HL-60/S4 treated with retinoic acid at 250 ng/mL for 4 days and 3 days (cell line): ENCODE results near the gene MAGI3.
"Not testable (repeated sequence)": the region's sequence is repeated elsewhere in the genome, so short reads cannot be mapped to it uniquely, and the experiment has no call there.

Source experiments
- in situ Hi-C: fragments of 300-500 bp; cut with MboI; formaldehyde crosslinking; loops from 2 replicates; pipeline ENCODE4 v1.7.0; 2022; ENCODE audit warnings: low sequenced_read_pairs

The MAGI3 gene

DNA sequence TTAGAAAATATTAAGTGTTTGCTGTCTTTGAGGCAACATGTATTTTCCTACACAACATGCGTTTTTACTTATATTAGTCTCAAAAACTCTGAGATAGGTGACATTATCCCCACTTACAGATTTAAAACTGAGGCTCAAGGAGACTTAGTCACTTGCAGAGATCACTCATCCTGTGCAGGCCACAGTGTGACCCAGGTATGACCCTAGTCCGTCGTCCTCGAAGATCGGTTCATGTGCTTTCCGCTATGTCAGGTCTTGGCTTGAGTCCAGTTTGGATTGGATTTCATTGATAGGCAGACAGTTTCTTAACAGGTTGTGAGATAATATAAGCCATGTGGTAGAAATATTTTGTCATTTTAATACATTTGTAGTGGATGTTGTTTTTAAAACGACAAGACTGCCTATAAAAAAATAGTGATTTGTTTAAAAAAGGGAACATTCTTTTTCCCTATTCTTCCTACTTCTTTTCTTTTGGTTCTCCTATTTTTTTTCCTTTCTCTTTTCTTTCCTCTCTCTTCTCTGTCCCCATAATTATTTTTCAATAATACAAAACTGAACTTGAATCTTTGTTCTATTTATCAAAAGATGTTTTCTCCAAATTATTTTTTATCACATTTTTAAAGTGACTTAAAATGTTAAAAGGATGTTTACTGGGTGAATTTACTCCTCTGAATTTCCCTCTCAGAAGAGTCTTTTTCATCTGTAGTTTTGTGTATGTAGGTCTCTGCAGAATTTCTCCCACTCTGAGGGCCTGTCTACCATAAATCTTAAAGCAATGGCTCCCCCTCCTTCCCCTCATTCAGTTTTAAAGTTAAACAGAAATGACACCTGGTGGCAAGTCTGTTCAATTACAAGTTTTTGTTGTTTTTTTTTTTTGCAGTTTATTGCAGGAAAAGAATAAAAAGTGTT lies 287.2 kb downstream of the MAGI3 start:
- in situ Hi-C loops = loop anchor here (25.0 kb wide), 2 partner anchors 540 to 940 kb away; no protein-coding TSS in a partner anchor

GRCh38 chr1:113678159-113678469 lies 287.8 kb downstream of the MAGI3 start:
- in situ Hi-C loops = loop anchor here (25.0 kb wide), 2 partner anchors 541 to 941 kb away; no protein-coding TSS in a partner anchor

- in situ Hi-C loops = loop anchor here (25.0 kb wide), 2 partner anchors 544 to 944 kb away; no protein-coding TSS in a partner anchor
Observed at GRCh38 chr1:113681596-113682337, 291.5 kb downstream of the MAGI3 start.

DNA sequence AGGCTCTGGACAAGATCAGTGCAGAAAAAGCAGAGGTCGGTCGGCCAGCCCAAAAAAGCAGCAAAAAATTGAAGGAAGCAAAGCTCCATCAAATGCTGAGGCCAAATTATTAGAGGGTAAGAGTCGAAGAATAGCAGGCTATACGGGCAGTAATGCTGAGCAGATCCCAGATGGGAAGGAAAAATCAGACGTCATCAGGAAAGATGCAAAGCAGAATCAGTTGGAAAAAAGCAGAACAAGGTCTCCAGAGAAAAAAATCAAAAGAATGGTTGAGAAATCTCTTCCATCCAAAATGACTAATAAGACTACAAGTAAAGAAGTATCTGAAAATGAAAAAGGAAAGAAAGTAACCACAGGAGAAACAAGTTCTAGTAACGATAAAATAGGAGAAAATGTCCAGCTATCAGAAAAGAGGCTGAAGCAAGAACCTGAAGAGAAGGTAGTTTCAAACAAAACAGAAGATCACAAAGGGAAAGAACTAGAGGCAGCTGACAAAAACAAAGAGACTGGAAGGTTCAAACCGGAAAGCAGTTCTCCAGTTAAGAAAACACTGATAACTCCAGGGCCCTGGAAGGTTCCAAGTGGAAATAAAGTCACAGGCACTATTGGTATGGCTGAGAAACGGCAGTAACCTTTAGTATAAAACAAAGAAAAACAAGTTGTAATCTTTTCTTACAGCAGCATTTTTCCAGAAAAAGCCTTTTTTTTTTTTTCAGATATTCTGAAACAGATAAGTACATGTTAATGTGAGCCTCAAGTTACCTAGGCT lies 293.3 kb downstream of the MAGI3 start:
- in situ Hi-C loops = loop anchor here (25.0 kb wide), 2 partner anchors 546 to 946 kb away; no protein-coding TSS in a partner anchor

DNA sequence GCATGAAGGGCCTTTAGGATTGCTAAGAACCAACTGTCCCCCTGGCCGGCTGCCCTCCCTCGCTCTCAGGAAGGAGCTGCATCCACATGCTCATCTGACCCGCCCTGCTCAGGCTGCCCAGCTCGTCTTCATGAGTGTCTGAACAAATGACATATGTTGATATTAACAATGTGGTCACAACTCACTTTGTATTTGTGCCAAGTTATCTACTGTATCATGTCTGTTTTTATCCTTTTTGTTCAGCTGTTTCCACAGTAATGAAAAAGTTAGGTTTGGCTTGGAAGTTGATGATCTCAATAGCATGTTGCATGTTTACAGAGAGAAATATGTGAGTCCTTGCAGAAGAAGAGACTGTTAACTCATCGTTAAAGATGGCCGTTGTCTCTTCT lies 293.8 kb downstream of the MAGI3 start:
- in situ Hi-C loops = loop anchor here (25.0 kb wide), 2 partner anchors 547 to 947 kb away; no protein-coding TSS in a partner anchor

- in situ Hi-C loops = loop anchor here (25.0 kb wide), 2 partner anchors 550 to 950 kb away; no protein-coding TSS in a partner anchor
Observed at GRCh38 chr1:113686891-113687618, 296.7 kb downstream of the MAGI3 start.

DNA sequence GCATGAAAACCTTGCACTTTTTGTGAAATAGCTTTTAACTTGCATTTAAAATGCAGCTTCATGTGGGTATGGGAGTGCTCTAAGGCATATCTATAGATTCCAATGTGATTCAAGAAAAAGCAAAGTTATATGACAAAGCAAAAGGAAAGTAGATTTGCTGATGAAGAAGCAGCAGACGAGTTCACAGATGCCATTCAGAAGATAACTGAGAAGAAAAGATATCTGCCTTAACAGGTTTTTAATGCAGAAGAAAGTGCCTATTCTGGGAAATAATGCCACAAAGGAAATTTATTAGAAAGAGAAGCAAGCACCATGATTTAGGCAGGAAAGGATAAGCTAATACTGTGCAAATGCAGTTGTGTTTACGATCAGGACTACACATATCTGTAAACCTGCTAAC lies 300.9 kb downstream of the MAGI3 start:
- in situ Hi-C loops = loop anchor here (25.0 kb wide), 2 partner anchors 554 to 954 kb away; no protein-coding TSS in a partner anchor

DNA sequence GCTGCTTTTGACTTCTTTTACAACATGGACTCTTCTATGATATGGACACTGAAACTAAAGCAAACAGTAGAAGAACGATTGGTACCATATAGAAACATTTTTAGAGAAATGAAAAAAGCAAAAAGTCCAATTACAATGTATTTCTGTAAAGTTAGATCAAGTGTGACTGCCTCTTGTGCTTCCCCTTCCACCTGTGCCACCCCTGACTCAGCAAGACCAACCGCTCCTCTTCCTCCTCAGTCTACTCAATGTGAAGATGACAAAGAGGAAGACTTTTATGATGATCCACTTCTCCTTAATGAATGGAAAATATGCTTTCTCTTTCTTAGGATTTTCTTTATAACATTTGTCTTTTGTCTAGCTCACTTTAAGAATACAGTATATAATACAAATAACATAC lies 302.0 kb downstream of the MAGI3 start:
- in situ Hi-C loops = loop anchor here (25.0 kb wide), 2 partner anchors 555 to 955 kb away; no protein-coding TSS in a partner anchor

DNA sequence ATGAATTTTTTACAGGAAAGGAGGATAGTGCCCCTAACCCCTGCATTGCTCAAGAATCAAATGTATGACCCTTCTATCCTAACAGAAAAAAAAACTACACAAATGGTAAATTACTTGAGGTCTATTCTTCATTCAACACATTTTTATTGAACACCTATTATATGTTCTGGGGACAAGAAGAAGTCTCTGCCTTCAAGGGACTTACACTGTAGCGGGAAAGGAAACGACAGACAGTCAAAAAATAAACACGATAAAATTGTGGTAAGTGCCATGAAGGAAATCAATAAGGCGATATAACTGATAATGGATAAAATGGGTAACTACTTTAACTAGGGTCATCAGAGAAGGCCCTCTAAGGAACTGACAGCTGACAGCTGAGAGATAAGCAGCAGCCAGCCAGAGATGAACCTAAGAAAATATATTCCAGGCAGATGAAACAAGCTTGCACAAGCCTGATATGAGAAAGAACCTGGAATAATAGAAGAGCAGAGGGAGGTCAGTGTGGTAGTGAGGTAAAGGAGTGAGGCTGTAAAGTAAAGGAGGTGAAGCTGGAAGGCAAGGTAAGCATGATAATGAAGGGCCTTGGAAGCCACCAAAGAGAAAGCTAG lies 302.6 kb downstream of the MAGI3 start:
- in situ Hi-C loops = loop anchor here (25.0 kb wide), 2 partner anchors 556 to 956 kb away; no protein-coding TSS in a partner anchor

DNA sequence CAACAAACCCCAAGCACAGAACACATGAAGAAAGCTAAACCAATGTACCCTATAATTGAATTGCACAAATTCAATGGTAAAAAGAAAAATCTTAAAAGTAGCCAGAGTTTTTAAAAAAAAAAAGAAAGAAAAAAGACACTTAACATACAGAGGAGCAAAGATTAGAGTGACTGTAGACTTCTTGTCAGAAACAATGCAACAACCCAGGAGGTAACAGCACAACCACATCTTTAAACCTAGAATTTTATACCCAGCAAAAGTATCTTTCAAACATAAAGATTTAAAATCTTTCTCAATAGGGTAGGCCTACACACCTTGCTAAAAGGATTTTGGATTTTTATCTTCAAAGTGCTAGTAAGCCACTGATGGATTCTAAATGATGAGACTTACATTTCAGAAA lies 304.6 kb downstream of the MAGI3 start:
- in situ Hi-C loops = loop anchor here (25.0 kb wide), 2 partner anchors 558 to 958 kb away; no protein-coding TSS in a partner anchor

- in situ Hi-C loops = no loop called here
Observed at GRCh38 chr1:113701429-113701828, 311.1 kb downstream of the MAGI3 start.

GRCh38 chr1:113714606-113715269 lies 324.4 kb downstream of the MAGI3 start:
- in situ Hi-C loops = no loop called here

DNA sequence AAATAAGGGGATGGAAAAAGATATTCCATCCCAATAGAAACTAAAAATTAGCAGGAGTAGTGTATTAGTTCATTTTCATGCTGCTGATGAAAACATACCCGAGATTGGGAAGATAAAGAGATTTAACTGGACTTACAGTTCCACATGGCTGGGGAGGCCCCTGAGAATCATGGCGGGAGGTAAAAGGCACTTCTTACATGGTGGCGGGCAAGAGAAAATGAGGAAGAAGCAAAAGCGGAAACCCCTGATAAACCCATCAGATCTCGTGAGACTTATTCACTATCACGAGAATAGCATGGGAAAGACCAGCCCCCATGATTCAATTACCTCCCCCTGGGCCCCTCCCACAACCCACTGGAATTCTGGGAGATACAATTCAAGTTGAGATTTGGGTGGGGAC lies 327.2 kb downstream of the MAGI3 start:
- in situ Hi-C loops = not testable (repeated sequence)

- in situ Hi-C loops = not testable (repeated sequence)
Observed at GRCh38 chr1:113718621-113719020, 328.3 kb downstream of the MAGI3 start.

DNA sequence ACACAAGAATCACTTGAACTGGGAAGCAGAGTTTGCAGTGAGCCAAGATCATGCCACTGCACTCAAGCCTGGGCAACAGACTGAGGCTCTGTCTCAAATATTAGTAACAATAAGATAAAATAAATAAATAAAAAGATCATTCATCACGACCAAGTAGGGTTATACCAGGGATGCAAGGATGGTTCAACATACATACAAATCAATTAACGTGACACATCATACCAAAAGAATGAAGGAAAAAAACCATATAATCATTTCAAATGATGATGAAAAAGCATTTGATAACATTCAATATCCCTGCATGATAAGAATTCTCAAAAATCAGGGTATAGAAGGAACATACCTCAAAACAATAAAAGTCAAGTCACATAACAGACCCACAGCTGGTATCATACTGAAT lies 330.7 kb downstream of the MAGI3 start:
- in situ Hi-C loops = no loop called here

GRCh38 chr1:113732802-113733201 lies 342.5 kb downstream of the MAGI3 start:
- in situ Hi-C loops = no loop called here

DNA sequence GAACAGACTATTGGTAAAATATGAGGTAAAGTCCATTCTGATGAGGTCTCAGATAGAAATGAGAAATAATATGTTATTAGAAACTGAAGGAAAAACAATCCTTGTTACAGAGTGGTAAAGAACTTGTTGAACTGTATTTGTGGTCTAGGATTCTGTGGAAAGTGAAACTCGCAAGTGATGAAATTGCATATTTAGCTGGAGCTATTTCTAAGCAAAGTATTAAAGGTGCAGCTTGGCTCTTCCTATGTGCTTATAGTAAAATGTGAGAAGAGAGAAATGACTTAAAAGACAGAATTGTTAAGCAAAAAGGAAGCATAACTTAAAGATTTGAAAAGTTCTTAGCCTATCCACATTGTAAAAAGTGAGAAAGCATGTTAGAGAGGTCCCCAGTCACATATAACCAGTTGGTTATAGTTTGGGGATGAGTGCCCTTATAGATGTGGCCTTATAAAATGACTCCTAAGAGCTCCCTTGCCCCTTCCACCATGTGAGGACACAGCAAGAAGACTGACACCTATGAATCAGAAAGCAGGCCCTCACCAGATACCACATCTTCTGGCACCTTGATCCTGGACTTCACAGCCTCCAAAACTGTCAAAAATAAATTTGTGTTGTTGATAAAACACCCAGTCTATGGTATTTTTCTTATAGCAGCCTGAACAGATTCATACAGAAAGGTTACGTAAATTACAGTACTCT lies 344.2 kb downstream of the MAGI3 start:
- in situ Hi-C loops = no loop called here
